ENCODE results near the gene IL12A.

- TF ChIP-seq PATZ1 (CRISPR knock-in tag; IDR thresholded peaks at IDR 0.05; ENCODE audit: borderline replicate concordance), result no peak
- TF ChIP-seq RARB (CRISPR knock-in tag; IDR thresholded peaks at IDR 0.05), result no peak
- TF ChIP-seq ZNF8 (CRISPR knock-in tag; IDR thresholded peaks at IDR 0.05), result no peak
- TF ChIP-seq, protein P1, sequence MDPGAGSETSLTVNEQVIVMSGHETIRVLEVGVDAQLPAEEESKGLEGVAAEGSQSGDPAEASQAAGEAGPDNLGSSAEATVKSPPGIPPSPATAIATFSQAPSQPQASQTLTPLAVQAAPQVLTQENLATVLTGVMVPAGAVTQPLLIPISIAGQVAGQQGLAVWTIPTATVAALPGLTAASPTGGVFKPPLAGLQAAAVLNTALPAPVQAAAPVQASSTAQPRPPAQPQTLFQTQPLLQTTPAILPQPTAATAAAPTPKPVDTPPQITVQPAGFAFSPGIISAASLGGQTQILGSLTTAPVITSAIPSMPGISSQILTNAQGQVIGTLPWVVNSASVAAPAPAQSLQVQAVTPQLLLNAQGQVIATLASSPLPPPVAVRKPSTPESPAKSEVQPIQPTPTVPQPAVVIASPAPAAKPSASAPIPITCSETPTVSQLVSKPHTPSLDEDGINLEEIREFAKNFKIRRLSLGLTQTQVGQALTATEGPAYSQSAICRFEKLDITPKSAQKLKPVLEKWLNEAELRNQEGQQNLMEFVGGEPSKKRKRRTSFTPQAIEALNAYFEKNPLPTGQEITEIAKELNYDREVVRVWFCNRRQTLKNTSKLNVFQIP (CRISPR knock-in tag; IDR thresholded peaks at IDR 0.05; ENCODE audit: borderline replicate concordance, low read depth), result no peak
- no peak for TF ChIP-seq SNAI2 (CRISPR knock-in tag; IDR thresholded peaks at IDR 0.05)
- TF ChIP-seq, protein P2, sequence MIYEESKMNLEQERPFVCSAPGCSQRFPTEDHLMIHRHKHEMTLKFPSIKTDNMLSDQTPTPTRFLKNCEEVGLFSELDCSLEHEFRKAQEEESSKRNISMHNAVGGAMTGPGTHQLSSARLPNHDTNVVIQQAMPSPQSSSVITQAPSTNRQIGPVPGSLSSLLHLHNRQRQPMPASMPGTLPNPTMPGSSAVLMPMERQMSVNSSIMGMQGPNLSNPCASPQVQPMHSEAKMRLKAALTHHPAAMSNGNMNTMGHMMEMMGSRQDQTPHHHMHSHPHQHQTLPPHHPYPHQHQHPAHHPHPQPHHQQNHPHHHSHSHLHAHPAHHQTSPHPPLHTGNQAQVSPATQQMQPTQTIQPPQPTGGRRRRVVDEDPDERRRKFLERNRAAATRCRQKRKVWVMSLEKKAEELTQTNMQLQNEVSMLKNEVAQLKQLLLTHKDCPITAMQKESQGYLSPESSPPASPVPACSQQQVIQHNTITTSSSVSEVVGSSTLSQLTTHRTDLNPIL (CRISPR knock-in tag; IDR thresholded peaks at IDR 0.05; ENCODE audit: low read depth), result no peak
- no peak for TF ChIP-seq ZFP30 (CRISPR knock-in tag; IDR thresholded peaks at IDR 0.05)
- no peak for TF ChIP-seq ARNTL (CRISPR knock-in tag; IDR thresholded peaks at IDR 0.05; ENCODE audit: borderline replicate concordance, low read depth)
Observed at GRCh38 chr3:160044121-160044520, 55.5 kb downstream of the IL12A start.
